Glutamatergic neuron (in vitro differentiated cells): ENCODE measurements around the gene ABT1. TPM values are rescaled to one million over a fixed set of nuclear protein-coding genes. Genes with fewer than 3 reads are reported as not detected.
A peak's percentile ranks its signal among the peaks of the same experiment; 100 is the strongest.

Experiments
- DNase-seq: peaks from one replicate; pipeline ENCODE4 v3.0.0; 2022
- H3K27ac Mint-ChIP-seq: one replicate; pipeline ENCODE4 v1.8.0; 2020; ENCODE audit warnings: mild to moderate bottlenecking, mixed read lengths, inconsistent platforms; ENCODE audit not compliant: unreplicated experiment
- H3K27me3 Mint-ChIP-seq: one replicate; pipeline ENCODE4 v1.8.0; 2020; ENCODE audit warnings: mild to moderate bottlenecking, moderate library complexity, mixed read lengths, inconsistent platforms; ENCODE audit not compliant: unreplicated experiment
- H3K36me3 Mint-ChIP-seq: one replicate; pipeline ENCODE4 v1.8.0; 2020; ENCODE audit warnings: mild to moderate bottlenecking, mixed read lengths, inconsistent platforms; ENCODE audit not compliant: unreplicated experiment
- H3K4me1 Mint-ChIP-seq: one replicate; pipeline ENCODE4 v1.8.0; 2020; ENCODE audit warnings: mild to moderate bottlenecking, low read depth, mixed read lengths, inconsistent platforms; ENCODE audit not compliant: unreplicated experiment
- H3K4me3 Mint-ChIP-seq: one replicate; pipeline ENCODE4 v1.8.0; 2020; ENCODE audit warnings: mild to moderate bottlenecking, mixed read lengths, inconsistent platforms; ENCODE audit not compliant: unreplicated experiment
- H3K9me3 Mint-ChIP-seq: one replicate; pipeline ENCODE4 v1.8.0; 2020; ENCODE audit warnings: mild to moderate bottlenecking, moderate library complexity, mixed read lengths, inconsistent platforms; ENCODE audit not compliant: unreplicated experiment
- total RNA-seq: library from RNA; stranded (reverse); fragmentation: NEBNext Ultra II Directional; extraction: Animal tissue kit (Norgen Biotek cat#: 25700); gene quantifications from one replicate; pipeline ENCODE4 v1.2.1, GENCODE V29; 2021; ENCODE audit not compliant: unreplicated experiment
- TF ChIP-seq, protein P1 (sequence below): fragments of 200-600 bp; sonication (generic); IDR thresholded peaks from one replicate; pipeline ENCODE4 v1.5.0; 2021; ENCODE audit not compliant: partially characterized antibody, unreplicated experiment

ABT1 gene
- total RNA-seq, 1 donor from 2014 or later = 15.9 TPM

DNA sequence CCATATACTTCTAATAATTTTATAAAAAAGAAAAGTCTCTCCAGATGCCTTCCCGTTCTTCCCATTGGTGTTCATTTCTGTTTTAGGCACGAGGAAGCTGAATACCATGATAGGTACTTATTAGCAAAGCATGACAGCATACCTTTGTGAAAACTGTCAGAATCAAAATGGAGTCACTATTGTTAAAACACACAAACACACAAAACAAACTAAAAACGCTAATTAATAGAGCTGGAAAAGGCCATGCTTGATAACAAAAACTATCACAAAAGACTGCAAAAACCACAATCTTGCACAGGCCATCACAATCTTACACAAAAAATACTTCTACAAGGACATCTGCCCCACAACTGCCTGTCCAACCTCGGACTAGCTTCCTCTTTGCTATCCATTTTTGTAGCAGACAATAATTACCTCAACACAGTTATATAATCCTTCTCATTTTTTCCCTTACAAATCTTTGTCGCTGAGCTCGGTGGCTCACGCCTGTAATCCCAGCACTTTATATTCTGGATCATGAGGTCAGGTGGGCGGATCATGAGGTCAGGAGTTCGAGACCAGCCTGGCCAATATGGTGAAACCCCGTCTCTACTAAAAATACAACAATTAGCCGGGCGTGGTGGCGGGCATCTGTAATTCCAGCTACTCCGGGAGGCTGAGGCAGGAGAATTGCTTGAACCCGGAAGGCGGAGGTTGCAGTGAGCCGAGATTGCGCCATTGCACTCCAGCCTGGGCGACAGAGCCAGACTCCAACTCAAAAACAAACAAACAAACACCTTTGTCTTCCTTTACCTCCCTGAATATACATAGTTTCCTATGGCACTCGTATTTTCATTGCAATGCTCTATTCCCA lies 3.2 kb upstream of the ABT1 start:
- Mint-ChIP-seq H3K27me3 (peaks cover 5% of the 10 kb centered on the region), H3K4me1 (no peaks in the 10 kb centered on the region), H3K9me3 (peaks cover 2% of the 10 kb centered on the region), H3K27ac (no peak overlapping the region), H3K4me3 (peak overlapping the region; percentile 68), H3K36me3 (no peaks in the 10 kb centered on the region)
- TF ChIP-seq, protein P1, sequence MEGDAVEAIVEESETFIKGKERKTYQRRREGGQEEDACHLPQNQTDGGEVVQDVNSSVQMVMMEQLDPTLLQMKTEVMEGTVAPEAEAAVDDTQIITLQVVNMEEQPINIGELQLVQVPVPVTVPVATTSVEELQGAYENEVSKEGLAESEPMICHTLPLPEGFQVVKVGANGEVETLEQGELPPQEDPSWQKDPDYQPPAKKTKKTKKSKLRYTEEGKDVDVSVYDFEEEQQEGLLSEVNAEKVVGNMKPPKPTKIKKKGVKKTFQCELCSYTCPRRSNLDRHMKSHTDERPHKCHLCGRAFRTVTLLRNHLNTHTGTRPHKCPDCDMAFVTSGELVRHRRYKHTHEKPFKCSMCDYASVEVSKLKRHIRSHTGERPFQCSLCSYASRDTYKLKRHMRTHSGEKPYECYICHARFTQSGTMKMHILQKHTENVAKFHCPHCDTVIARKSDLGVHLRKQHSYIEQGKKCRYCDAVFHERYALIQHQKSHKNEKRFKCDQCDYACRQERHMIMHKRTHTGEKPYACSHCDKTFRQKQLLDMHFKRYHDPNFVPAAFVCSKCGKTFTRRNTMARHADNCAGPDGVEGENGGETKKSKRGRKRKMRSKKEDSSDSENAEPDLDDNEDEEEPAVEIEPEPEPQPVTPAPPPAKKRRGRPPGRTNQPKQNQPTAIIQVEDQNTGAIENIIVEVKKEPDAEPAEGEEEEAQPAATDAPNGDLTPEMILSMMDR = no peak
- no peak for DNase-seq

DNA sequence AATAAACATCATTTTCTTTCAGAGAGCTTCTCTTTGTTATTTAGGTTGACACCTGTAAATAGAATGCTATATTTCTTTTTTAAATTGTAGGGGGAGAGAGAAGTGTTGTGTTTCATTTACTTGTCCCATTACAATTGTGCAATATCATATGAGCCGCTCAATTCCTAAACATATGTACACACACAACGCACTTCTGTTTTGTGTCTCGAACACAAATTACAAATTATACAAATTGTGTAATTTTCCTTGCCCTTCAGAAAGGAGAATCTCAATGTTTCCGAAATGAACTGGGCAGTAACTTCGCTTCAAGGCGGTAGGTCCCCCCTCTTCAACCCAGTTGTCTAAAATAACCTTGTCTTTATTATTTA lies 2.6 kb upstream of the ABT1 start:
- peaks cover 2% of the 10 kb centered on the region for H3K9me3 Mint-ChIP-seq

DNA sequence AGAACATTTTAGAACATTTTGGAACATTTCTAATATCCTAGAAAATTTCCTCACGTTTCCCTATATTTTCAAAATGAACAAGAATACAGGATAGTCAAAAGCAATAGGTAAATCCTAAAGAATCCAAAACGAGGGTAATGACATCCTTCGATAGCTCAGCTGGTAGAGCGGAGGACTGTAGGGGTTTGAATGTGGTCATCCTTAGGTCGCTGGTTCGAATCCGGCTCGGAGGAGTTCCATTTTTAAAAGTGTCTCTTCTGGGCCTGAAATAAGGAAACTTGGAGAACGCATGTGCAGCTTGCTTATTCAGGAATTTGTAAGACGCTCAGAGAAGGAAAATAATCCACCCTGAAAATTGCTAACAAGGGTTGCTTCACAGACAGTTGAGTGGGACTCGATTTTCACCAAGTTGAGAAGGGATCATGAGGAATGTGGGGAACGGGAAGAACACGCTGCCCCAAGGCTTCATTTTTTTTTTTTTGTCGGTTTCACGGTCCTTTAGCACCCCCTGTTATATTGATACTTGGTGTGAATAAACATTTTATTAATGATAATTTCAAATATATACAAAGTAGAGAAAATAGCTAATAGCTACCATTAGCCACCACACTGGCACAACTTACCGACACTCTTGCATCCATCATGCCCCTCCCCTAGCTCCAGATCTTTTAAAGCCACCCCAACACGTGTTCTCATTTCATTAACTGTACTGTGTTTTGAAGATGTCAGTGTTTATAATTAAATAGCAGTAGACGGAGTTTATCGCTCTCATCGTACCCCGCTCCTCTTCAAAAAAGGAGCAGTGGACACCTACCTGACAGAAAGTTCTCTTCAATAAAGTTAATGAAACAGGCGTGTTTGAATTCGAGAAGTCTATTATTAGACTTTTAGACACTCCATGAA lies 1.8 kb upstream of the ABT1 start:
- no peaks in the 10 kb centered on the region for H3K36me3 Mint-ChIP-seq
- no peak overlapping the region for H3K4me3 Mint-ChIP-seq
- peaks cover 5% of the 10 kb centered on the region for H3K27me3 Mint-ChIP-seq

More for the DNA sequence above, 2.6 kb upstream of the ABT1 start:
- Mint-ChIP-seq H3K27ac (no peak overlapping the region), H3K27me3 (peaks cover 5% of the 10 kb centered on the region), H3K36me3 (no peaks in the 10 kb centered on the region), H3K4me3 (peak overlapping the region; percentile 68), H3K4me1 (no peaks in the 10 kb centered on the region)
- DNase-seq = no peak
- TF ChIP-seq, protein P1 = no peak

DNA sequence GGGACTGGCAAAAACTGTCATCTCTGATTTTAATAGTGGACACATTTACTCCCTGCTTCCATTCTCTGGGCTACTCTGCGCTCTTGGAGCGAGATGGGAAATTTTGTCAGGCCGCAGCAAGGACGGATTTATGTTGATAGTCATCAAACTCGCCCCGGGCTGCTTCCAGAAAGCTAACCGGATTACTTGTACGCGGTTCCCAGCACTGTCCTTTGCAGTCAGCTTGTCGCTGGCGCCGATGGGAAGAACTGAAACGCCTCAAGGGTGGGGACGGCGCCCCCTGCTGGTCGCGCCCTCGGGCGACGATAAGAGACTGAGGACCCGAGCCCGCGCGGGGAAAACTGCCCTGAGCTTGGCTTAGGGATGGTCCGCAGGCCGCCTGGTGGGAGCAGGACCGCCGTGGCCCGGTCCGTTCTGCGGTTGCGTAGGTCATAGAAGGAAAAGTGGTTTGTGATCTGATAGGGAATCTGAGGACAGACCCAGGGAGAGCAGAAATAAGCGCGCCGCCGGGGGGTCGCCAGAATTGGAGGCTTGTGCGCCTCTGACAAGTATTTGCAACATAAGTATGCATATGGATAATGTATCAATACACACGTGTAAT lies 984 bp upstream of the ABT1 start:
- no peaks in the 10 kb centered on the region for H3K4me1 Mint-ChIP-seq

More for the DNA sequence above, 1.8 kb upstream of the ABT1 start:
- Mint-ChIP-seq H3K9me3 (peaks cover 2% of the 10 kb centered on the region), H3K27ac (no peak overlapping the region), H3K4me1 (no peaks in the 10 kb centered on the region)
- DNase-seq = no peak
- TF ChIP-seq, protein P1 = no peak

More for the DNA sequence above, 984 bp upstream of the ABT1 start:
- H3K27me3 Mint-ChIP-seq = peaks cover 5% of the 10 kb centered on the region
- DNase-seq = peak; percentile 96
- TF ChIP-seq, protein P1 = peak; percentile 99
- H3K4me3 Mint-ChIP-seq = no peak overlapping the region
- H3K36me3 Mint-ChIP-seq = no peaks in the 10 kb centered on the region
- H3K27ac Mint-ChIP-seq = no peak overlapping the region
- peaks cover 2% of the 10 kb centered on the region for H3K9me3 Mint-ChIP-seq
